ENCODE measurements around the gene BICC1.

- no peak for TF ChIP-seq CTCF (IDR thresholded peaks at IDR 0.05 in 8 of 11, conservative IDR thresholded peaks at IDR 0.05 in 3 of 11)
- no peak for TF ChIP-seq POLR2A (IDR thresholded peaks at IDR 0.05)
- no peak for TF ChIP-seq POLR2AphosphoS5 (IDR thresholded peaks at IDR 0.05)
Observed at GRCh38 chr10:58637352-58637751, 124.7 kb downstream of the BICC1 start.

All from spleen (tissue), 7 donors.